GM23338 (cell line): ENCODE measurements around the gene CAMSAP1. TPM values are rescaled to one million over a fixed set of nuclear protein-coding genes. Genes with fewer than 3 reads are reported as not detected.

Source experiments
- ATAC-seq: fragments of 200-7000 bp; cut with Tn5 transposase; 3 replicates; pipeline ENCODE4 v1.9.1; 2020
- DNase-seq: peaks from one replicate; pipeline ENCODE4 v3.0.0-alpha.2; 2015; ENCODE audit warnings: low spot score
- H2AFZ ChIP-seq: fragments of 200-600 bp; sonication (generic); 2 replicates; pipeline ENCODE4 v1.8.0; 2016; ENCODE audit warnings: antibody characterized with exemption, mild to moderate bottlenecking, moderate library complexity
- H3F3A ChIP-seq: fragments of 200-600 bp; sonication (generic); replicated peaks from 2 replicates; pipeline ENCODE4 v1.8.0; 2017; ENCODE audit warnings: antibody characterized with exemption, mixed run types, low read depth
- H3K27ac ChIP-seq: fragments of 200-600 bp; sonication (generic); 2 replicates; pipeline ENCODE4 v1.6.1; 2016; ENCODE audit warnings: low read depth
- H3K27me3 ChIP-seq: fragments of 200-600 bp; sonication (generic); 2 replicates; pipeline ENCODE4 v1.8.0; 2016; ENCODE audit warnings: mild to moderate bottlenecking, mixed run types, moderate library complexity; ENCODE audit not compliant: insufficient read depth
- H3K36me3 ChIP-seq: fragments of 200-600 bp; sonication (generic); 2 replicates; pipeline ENCODE4 v1.8.0; 2016; ENCODE audit warnings: mild to moderate bottlenecking; ENCODE audit not compliant: insufficient read depth
- H3K4me1 ChIP-seq: fragments of 200-600 bp; sonication (generic); 2 replicates; pipeline ENCODE4 v1.8.0; 2016; ENCODE audit warnings: mild to moderate bottlenecking, moderate library complexity; ENCODE audit not compliant: insufficient read depth
- H3K4me2 ChIP-seq: fragments of 200-600 bp; sonication (generic); 2 replicates; pipeline ENCODE4 v1.7.1; 2017; ENCODE audit warnings: mixed run types
- H3K4me3 ChIP-seq: fragments of 200-600 bp; sonication (generic); 2 replicates; pipeline ENCODE4 v1.6.1; 2016; ENCODE audit warnings: mixed run types
- H3K79me2 ChIP-seq: fragments of 200-600 bp; sonication (generic); replicated peaks from 2 replicates; pipeline ENCODE4 v1.8.0; 2017; ENCODE audit warnings: mild to moderate bottlenecking; ENCODE audit not compliant: insufficient read depth
- H3K9me2 ChIP-seq: fragments of 200-600 bp; sonication (generic); 2 replicates; pipeline ENCODE4 v1.8.0; 2017; ENCODE audit not compliant: insufficient read depth
- H4K20me1 ChIP-seq: fragments of 200-600 bp; sonication (generic); replicated peaks from 2 replicates; pipeline ENCODE4 v1.8.0; 2017; ENCODE audit warnings: mild to moderate bottlenecking; ENCODE audit not compliant: insufficient read depth
- H3K27ac Mint-ChIP-seq: 2 replicates; pipeline ENCODE4 v1.8.0; 2020; ENCODE audit warnings: inconsistent platforms, mild to moderate bottlenecking, moderate library complexity, mixed read lengths
- H3K27me3 Mint-ChIP-seq: 3 replicates; pipeline ENCODE4 v1.8.0; 2022; ENCODE audit warnings: low read depth, mild to moderate bottlenecking, moderate library complexity, mixed read lengths, inconsistent platforms; ENCODE audit not compliant: insufficient read depth, poor library complexity
- H3K36me3 Mint-ChIP-seq: 3 replicates; pipeline ENCODE4 v1.8.0; 2021; ENCODE audit warnings: low read depth, mild to moderate bottlenecking, inconsistent platforms, moderate library complexity, mixed read lengths
- H3K4me1 Mint-ChIP-seq: 3 replicates; pipeline ENCODE4 v1.8.0; 2020; ENCODE audit warnings: mild to moderate bottlenecking, inconsistent platforms, mixed read lengths
- H3K4me3 Mint-ChIP-seq: 3 replicates; pipeline ENCODE4 v1.8.0; 2021; ENCODE audit warnings: moderate library complexity, mild to moderate bottlenecking, inconsistent platforms, mixed read lengths
- H3K9me3 Mint-ChIP-seq: 3 replicates; pipeline ENCODE4 v1.8.0; 2020; ENCODE audit warnings: moderate library complexity, mild to moderate bottlenecking, inconsistent platforms, mixed read lengths
- CREB1 ChIP-seq: fragments of 250-450 bp; sonication (Bioruptor Pico); IDR thresholded peaks from 2 replicates; pipeline ENCODE4 v1.5.0; 2020; ENCODE audit warnings: low read depth, mild to moderate bottlenecking, moderate library complexity
- ETS1 ChIP-seq: IDR thresholded peaks from 2 replicates; pipeline ENCODE4 v1.6.1; 2016; ENCODE audit warnings: antibody characterized with exemption
- JUNB ChIP-seq: IDR thresholded peaks from one replicate; pipeline ENCODE4 v1.6.1; 2016; ENCODE audit warnings: antibody characterized with exemption; ENCODE audit not compliant: unreplicated experiment
- NANOG ChIP-seq: IDR thresholded peaks from 2 replicates; pipeline ENCODE4 v1.6.1; 2016; ENCODE audit warnings: antibody characterized with exemption, borderline replicate concordance
- polyA plus RNA-seq: library from polyadenylated mRNA; unstranded; fragments of >200 nt; fragmentation: Nextera tagmentation; extraction: Ambion mirVana; gene quantifications from 2 replicates; pipeline ENCODE4 v1.2.1, GENCODE V29; 2016
- total RNA-seq: library from RNA; depleted of rRNA; stranded (reverse); fragments of >200 nt; shearing (Covaris generic); gene quantifications from 2 replicates; pipeline ENCODE4 v1.2.3, GENCODE V29; 2014
- TF ChIP-seq, protein P1 (sequence below): fragments of 250-450 bp; sonication (Bioruptor Pico); IDR thresholded peaks from 2 replicates; pipeline ENCODE4 v1.5.0; 2020; ENCODE audit warnings: mild to moderate bottlenecking, moderate library complexity
- TF ChIP-seq, protein P2 (sequence below), 2 experiments: fragments of 200-600 bp in 1 of 2; sonication (generic) in 1 of 2; conservative IDR thresholded peaks; 2 replicates each; pipeline versions ENCODE4 v1.5.1 to v1.6.1; 2016 to 2017; ENCODE audit warnings: antibody characterized with exemption in 2 of 2, low read depth in 2 of 2, mild to moderate bottlenecking in 2 of 2, moderate library complexity in 1 of 2

CAMSAP1 gene
- total and polyA plus RNA-seq, 2 experiments from 2014 or later: 6.9 to 75.4 TPM

GRCh38 chr9:135862809-135863208 lies 44.5 kb downstream of the CAMSAP1 start:
- Mint-ChIP-seq H3K4me1 (peaks cover 25% of the 10 kb centered on the region), H3K27me3 (peaks cover 15% of the 10 kb centered on the region), H3K27ac (no peak overlapping the region), H3K9me3 (no peaks in the 10 kb centered on the region), H3K36me3 (peaks cover 42% of the 10 kb centered on the region), H3K4me3 (no peak overlapping the region)
- Histone ChIP-seq H3F3A (peaks cover 7% of the 10 kb centered on the region; the same call in 1 of the 2 replicates), H3K27ac (no peak overlapping the region), H4K20me1 (peaks cover 37% of the 10 kb centered on the region), H3K36me3 (no peaks in the 10 kb centered on the region), H3K27me3 (no peaks in the 10 kb centered on the region), H3K79me2 (peaks cover 87% of the 10 kb centered on the region), H3K4me1 (peaks cover 9% of the 10 kb centered on the region), H2AFZ (no peak overlapping the region), H3K4me2 (no peak overlapping the region), H3K9me2 (no peaks in the 10 kb centered on the region), H3K4me3 (no peak overlapping the region)
- no peak for ATAC-seq
- DNase-seq: no peak
- no peak for TF ChIP-seq JUNB
- TF ChIP-seq, protein P1, sequence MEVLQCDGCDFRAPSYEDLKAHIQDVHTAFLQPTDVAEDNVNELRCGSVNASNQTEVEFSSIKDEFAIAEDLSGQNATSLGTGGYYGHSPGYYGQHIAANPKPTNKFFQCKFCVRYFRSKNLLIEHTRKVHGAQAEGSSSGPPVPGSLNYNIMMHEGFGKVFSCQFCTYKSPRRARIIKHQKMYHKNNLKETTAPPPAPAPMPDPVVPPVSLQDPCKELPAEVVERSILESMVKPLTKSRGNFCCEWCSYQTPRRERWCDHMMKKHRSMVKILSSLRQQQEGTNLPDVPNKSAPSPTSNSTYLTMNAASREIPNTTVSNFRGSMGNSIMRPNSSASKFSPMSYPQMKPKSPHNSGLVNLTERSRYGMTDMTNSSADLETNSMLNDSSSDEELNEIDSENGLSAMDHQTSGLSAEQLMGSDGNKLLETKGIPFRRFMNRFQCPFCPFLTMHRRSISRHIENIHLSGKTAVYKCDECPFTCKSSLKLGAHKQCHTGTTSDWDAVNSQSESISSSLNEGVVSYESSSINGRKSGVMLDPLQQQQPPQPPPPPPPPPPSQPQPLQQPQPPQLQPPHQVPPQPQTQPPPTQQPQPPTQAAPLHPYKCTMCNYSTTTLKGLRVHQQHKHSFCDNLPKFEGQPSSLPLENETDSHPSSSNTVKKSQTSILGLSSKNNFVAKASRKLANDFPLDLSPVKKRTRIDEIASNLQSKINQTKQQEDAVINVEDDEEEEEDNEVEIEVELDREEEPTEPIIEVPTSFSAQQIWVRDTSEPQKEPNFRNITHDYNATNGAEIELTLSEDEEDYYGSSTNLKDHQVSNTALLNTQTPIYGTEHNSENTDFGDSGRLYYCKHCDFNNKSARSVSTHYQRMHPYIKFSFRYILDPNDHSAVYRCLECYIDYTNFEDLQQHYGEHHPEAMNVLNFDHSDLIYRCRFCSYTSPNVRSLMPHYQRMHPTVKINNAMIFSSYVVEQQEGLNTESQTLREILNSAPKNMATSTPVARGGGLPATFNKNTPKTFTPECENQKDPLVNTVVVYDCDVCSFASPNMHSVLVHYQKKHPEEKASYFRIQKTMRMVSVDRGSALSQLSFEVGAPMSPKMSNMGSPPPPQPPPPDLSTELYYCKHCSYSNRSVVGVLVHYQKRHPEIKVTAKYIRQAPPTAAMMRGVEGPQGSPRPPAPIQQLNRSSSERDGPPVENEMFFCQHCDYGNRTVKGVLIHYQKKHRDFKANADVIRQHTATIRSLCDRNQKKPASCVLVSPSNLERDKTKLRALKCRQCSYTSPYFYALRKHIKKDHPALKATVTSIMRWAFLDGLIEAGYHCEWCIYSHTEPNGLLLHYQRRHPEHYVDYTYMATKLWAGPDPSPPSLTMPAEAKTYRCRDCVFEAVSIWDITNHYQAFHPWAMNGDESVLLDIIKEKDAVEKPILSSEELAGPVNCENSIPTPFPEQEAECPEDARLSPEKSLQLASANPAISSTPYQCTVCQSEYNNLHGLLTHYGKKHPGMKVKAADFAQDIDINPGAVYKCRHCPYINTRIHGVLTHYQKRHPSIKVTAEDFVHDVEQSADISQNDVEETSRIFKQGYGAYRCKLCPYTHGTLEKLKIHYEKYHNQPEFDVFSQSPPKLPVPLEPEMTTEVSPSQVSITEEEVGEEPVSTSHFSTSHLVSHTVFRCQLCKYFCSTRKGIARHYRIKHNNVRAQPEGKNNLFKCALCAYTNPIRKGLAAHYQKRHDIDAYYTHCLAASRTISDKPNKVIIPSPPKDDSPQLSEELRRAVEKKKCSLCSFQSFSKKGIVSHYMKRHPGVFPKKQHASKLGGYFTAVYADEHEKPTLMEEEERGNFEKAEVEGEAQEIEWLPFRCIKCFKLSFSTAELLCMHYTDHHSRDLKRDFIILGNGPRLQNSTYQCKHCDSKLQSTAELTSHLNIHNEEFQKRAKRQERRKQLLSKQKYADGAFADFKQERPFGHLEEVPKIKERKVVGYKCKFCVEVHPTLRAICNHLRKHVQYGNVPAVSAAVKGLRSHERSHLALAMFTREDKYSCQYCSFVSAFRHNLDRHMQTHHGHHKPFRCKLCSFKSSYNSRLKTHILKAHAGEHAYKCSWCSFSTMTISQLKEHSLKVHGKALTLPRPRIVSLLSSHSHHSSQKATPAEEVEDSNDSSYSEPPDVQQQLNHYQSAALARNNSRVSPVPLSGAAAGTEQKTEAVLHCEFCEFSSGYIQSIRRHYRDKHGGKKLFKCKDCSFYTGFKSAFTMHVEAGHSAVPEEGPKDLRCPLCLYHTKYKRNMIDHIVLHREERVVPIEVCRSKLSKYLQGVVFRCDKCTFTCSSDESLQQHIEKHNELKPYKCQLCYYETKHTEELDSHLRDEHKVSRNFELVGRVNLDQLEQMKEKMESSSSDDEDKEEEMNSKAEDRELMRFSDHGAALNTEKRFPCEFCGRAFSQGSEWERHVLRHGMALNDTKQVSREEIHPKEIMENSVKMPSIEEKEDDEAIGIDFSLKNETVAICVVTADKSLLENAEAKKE (CRISPR knock-in tag): no peak
- TF ChIP-seq ETS1: no peak
- no peak for TF ChIP-seq CREB1 (CRISPR knock-in tag)
- TF ChIP-seq, protein P2, sequence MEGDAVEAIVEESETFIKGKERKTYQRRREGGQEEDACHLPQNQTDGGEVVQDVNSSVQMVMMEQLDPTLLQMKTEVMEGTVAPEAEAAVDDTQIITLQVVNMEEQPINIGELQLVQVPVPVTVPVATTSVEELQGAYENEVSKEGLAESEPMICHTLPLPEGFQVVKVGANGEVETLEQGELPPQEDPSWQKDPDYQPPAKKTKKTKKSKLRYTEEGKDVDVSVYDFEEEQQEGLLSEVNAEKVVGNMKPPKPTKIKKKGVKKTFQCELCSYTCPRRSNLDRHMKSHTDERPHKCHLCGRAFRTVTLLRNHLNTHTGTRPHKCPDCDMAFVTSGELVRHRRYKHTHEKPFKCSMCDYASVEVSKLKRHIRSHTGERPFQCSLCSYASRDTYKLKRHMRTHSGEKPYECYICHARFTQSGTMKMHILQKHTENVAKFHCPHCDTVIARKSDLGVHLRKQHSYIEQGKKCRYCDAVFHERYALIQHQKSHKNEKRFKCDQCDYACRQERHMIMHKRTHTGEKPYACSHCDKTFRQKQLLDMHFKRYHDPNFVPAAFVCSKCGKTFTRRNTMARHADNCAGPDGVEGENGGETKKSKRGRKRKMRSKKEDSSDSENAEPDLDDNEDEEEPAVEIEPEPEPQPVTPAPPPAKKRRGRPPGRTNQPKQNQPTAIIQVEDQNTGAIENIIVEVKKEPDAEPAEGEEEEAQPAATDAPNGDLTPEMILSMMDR (conservative IDR thresholded peaks at IDR 0.05; ENCODE audit: low read depth in 2 of 2): no peak
- no peak for TF ChIP-seq NANOG
